Duodenal mucosa (tissue), 2 donors: ENCODE measurements around the gene AGBL1.

ENCODE experiments used
- H3K27ac ChIP-seq: one replicate; pipeline ENCODE4 v1.7.0; 2013; ENCODE audit warnings: low read depth, low read length
- H3K27me3 ChIP-seq, 2 donors: one replicate each; pipeline ENCODE4 v1.7.0; 2013; ENCODE audit warnings: low read length in 2 of 2, control low read depth in 1 of 2; ENCODE audit not compliant: insufficient read depth in 2 of 2, control insufficient read depth in 1 of 2
- H3K36me3 ChIP-seq, 2 donors: one replicate each; pipeline ENCODE4 v1.7.0; 2013; ENCODE audit warnings: low read length in 2 of 2, control low read depth in 1 of 2; ENCODE audit not compliant: insufficient read depth in 2 of 2, control insufficient read depth in 1 of 2
- H3K4me1 ChIP-seq, 2 donors: one replicate each; pipeline ENCODE4 v1.7.0; 2013; ENCODE audit warnings: low read length in 2 of 2, control low read depth in 1 of 2; ENCODE audit not compliant: insufficient read depth in 2 of 2, control insufficient read depth in 1 of 2
- H3K4me3 ChIP-seq, 2 donors: one replicate each; pipeline ENCODE4 v1.7.0; 2013; ENCODE audit warnings: low read length in 2 of 2, low read depth in 1 of 2
- H3K9ac ChIP-seq, 2 donors: one replicate each; pipeline ENCODE4 v1.7.0; 2013; ENCODE audit warnings: low read length in 2 of 2, low read depth in 1 of 2
- H3K9me3 ChIP-seq, 2 donors: one replicate each; pipeline ENCODE4 v1.7.0; 2013; ENCODE audit warnings: low read length in 2 of 2, control low read depth in 1 of 2; ENCODE audit not compliant: control insufficient read depth in 1 of 2

The AGBL1 gene

DNA sequence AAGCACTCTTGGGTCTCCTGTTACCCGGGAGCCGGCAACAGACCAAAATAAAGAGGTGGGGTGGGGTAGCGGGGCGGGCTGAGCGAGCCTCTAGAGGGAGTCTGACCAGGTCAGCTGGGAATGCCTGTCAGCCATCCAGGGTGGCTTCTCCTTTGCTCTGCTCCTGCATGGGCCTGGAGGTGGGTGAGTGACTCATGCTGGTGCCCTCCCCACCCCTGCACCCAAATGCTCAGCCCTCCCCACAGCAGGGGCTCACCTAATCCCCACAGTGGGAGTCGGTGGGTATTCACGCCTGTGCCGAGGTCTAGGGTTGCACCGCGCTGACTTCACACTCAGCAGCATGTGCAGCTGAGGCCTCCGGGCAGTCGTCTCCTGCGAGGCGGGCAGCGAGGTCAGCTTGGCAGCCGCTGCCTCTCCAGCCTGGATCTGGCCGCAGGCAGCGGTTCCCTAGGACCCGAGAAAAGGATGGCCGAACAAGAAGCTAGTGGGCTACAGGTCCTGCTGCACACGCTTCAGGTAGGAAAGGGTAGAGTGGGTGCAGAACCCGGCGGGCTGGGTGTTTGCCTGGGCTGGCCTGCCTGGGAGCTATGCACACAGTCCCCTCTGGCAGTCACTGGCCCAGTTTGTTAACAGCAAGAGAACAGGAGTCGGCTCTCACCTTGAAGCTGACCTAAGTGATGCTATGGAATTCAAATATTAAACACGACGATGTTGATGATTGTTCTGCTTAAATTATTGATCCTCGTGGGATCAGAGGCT lies at the start of gene AGBL1:
AGBL1 (plus strand) TSS at position 364 of the 759 bp plus-strand sequence.
- Histone ChIP-seq H3K4me3 (no peak within 1 kb of the TSS), H3K27me3 (no peaks in the 10 kb centered on the region), H3K36me3 (no peaks in the 10 kb centered on the region), H3K27ac (no peak within 1 kb of the TSS), H3K4me1 (no peaks in the 10 kb centered on the region), H3K9ac (no peak within 1 kb of the TSS), H3K9me3 (no peaks in the 10 kb centered on the region)

DNA sequence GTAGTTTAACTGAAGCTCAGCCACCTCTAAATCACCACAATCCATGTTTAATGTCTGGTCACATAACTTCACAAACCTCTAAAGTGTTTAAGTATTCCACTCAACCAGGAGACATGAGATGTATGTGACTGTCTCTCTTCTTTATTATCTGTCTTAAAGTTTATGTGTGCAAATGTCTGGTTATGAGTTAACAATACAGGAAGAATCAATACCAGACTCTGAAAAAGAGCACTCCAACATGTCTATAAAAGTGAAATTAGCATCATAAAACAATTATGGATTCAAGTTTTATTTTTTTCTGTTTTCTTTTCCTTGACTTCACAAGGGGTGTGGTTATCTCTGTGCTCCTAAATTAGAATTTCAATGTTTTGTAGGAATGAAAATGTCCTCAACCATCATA lies 44.8 kb upstream of the AGBL1 start:
- H3K4me1 ChIP-seq = no peaks in the 10 kb centered on the region
- no peaks in the 10 kb centered on the region for H3K9me3 ChIP-seq
- H3K4me3 ChIP-seq = no peak overlapping the region
- H3K27me3 ChIP-seq = no peaks in the 10 kb centered on the region
- no peak overlapping the region for H3K9ac ChIP-seq
- no peaks in the 10 kb centered on the region for H3K36me3 ChIP-seq
- H3K27ac ChIP-seq = no peak overlapping the region

DNA sequence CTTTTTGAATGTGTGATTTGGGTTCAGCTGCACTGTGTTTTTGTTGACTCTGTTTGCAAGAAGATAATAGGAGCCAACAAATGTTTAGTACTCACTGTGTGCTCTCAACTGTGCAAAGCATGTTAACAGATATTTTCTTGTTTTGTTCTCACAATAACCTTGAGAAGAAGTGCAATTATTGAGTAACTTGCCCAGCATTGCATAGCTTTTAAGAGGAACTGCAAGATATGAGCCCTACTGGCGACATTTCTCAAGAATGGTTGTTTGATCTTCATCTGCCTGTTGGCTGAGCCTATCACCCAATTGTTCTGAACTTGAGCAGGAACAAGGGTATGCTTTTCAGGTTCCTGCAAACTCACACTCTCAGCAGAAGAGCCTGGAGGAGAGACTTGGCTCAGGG lies 43.4 kb upstream of the AGBL1 start:
- Histone ChIP-seq H3K27ac (no peak overlapping the region), H3K4me3 (no peak overlapping the region), H3K9me3 (no peaks in the 10 kb centered on the region), H3K4me1 (no peaks in the 10 kb centered on the region), H3K36me3 (no peaks in the 10 kb centered on the region), H3K27me3 (no peaks in the 10 kb centered on the region), H3K9ac (no peak overlapping the region)

DNA sequence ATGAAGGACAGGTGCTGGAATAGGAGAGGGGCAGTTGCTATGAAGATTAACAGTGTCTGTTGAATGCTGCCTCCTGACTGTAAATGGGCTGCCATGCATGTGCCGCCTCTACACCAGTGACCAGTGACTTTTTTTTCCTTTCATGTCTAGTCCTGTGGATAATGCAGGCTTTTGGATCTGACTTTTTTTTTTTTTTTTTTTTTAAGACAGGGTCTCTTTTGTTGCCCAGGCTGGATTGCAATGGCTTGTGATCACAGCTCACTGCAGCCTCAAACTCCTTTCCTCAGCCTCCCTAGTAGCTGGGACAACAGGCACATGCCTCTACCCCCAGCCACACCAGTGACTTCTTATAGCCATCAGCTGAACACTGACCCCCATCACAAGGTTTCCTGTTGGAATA lies 41.2 kb upstream of the AGBL1 start:
- Histone ChIP-seq H3K27me3 (peaks cover 0 to 1% of the 10 kb centered on the region in 2 donors), H3K27ac (no peak overlapping the region), H3K9ac (no peak overlapping the region), H3K9me3 (no peaks in the 10 kb centered on the region), H3K4me1 (no peaks in the 10 kb centered on the region), H3K4me3 (no peak overlapping the region), H3K36me3 (no peaks in the 10 kb centered on the region)

DNA sequence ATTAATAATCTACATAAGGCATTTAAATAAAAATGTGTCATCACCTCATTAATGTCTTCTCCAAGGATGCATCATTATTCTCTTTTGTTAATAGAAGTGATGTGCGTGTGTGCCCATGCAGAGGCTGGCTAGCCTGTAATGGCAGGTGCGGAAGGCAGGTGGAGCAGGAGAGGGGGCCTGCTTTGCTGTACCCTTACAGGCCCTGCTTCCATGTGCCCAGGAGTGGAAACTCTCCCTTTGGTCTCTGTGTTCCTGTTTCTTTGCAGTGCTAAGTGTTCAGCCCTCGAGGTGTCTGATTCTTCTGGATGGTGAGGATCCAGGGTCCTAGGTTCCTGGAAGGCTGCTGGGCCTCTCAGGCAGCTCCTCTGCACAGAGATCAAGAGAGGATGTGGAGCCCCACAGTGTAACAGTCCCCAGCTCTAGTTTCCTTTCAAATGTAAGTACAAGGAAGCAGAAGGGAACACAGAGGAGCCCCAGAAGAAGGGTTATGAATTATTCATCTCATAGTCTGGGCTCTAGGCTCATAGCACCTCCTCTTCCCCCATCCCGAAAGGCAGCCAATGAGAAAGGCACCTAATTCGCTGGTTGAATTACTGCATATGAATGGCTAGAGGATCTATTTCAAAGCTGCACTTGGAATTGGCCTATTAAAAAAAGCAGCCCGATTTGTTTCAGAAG lies 39.2 kb upstream of the AGBL1 start:
- H3K36me3 ChIP-seq = no peaks in the 10 kb centered on the region
- no peaks in the 10 kb centered on the region for H3K9me3 ChIP-seq
- no peak overlapping the region for H3K9ac ChIP-seq
- peaks cover 0 to 3% of the 10 kb centered on the region in 2 donors for H3K27me3 ChIP-seq
- no peak overlapping the region for H3K4me3 ChIP-seq
- H3K4me1 ChIP-seq = no peaks in the 10 kb centered on the region
- no peak overlapping the region for H3K27ac ChIP-seq

DNA sequence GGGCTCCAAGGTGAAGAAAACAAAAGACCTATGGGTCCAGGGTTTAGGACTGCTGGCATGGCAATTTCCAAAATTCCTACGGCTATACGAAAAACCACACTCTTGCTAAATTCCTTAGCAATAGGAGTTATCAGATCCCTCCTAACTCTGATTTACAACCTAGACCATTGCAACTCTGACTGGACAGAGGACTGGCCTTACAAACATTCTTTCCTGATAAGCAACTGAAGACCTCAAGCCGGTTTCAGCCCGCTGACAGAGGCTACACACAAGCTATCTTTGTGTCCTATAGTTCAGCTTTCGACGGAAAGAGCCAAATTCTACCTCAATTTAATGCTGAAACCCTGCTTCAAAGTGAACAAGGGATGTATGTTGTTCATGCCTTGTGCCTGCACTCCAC lies 38.3 kb upstream of the AGBL1 start:
- H3K27ac ChIP-seq = no peak overlapping the region
- no peaks in the 10 kb centered on the region for H3K9me3 ChIP-seq
- peaks cover 0 to 3% of the 10 kb centered on the region in 2 donors for H3K27me3 ChIP-seq
- no peak overlapping the region for H3K4me3 ChIP-seq
- H3K36me3 ChIP-seq = no peaks in the 10 kb centered on the region
- H3K4me1 ChIP-seq = no peaks in the 10 kb centered on the region
- no peak overlapping the region for H3K9ac ChIP-seq

DNA sequence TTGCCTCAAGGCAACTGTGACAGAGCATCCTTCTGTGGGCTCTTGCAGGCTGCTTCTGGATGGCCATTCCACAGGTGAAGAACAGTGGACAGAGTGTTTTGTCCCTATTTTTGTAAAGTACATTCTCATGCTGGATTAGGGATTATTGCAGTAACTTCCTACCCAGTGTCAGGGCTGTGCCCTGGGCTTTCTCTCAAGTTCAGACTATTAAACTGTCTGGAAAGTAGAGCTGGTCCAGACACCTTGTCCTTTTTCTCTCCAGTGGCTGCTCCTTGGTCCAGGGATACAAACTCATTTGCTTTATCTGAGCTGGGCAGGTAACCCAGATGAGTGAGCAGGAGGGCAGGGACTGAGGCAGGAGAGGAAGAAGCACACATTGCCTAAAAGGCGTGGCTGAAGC lies 37.4 kb upstream of the AGBL1 start:
- no peak overlapping the region for H3K4me3 ChIP-seq

DNA sequence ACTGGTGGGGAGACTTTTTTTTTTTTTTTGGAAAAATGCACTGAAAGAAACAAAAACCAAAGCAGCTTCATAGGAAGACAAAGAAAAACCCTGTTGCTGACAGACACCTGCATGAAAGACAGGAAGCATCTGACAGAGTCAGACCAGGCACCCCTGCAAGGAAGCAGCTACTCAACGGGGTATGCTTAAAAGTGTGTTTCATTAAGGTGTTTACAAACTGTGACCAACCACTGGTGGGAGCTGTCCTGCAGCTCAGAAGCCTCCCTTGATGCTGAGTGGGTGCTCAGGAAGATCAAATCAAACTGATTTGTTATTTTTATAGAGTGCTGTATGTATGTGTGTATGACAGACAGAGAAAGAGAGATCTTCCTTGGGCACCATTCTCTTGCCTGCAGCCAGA lies 34.7 kb upstream of the AGBL1 start:
- no peaks in the 10 kb centered on the region for H3K9me3 ChIP-seq
- H3K36me3 ChIP-seq = no peaks in the 10 kb centered on the region
- no peak overlapping the region for H3K27ac ChIP-seq
- H3K4me1 ChIP-seq = no peaks in the 10 kb centered on the region
- no peak overlapping the region for H3K9ac ChIP-seq
- no peak overlapping the region for H3K4me3 ChIP-seq
- peaks cover 0 to 3% of the 10 kb centered on the region in 2 donors for H3K27me3 ChIP-seq

More for the DNA sequence above, 37.4 kb upstream of the AGBL1 start:
- peaks cover 0 to 3% of the 10 kb centered on the region in 2 donors for H3K27me3 ChIP-seq
- H3K27ac ChIP-seq = no peak overlapping the region
- H3K4me1 ChIP-seq = no peaks in the 10 kb centered on the region
- H3K9ac ChIP-seq = no peak overlapping the region
- H3K9me3 ChIP-seq = no peaks in the 10 kb centered on the region
- no peaks in the 10 kb centered on the region for H3K36me3 ChIP-seq

DNA sequence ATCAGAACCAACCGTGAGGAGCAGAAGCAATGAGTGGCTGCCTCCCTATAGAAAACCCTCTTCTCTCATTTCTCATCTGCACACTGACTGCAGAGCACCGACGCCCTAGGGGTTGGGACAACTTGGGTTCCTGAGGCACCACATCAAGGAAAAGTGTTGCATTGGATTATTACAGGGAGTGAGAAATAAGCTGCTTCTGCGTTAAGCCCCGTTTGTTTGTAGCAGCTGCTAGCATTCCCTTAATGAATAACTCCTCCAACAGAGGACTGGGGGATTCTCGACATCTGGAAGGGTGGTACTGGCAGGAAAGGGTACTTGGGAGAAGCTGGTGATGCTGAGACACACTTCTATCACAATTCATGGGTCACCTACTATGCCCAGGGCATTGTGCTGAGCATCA lies 25.3 kb upstream of the AGBL1 start:
- no peaks in the 10 kb centered on the region for H3K4me1 ChIP-seq
- no peak overlapping the region for H3K9ac ChIP-seq
- H3K36me3 ChIP-seq = no peaks in the 10 kb centered on the region
- no peak overlapping the region for H3K27ac ChIP-seq
- H3K9me3 ChIP-seq = no peaks in the 10 kb centered on the region
- H3K27me3 ChIP-seq = no peaks in the 10 kb centered on the region
- H3K4me3 ChIP-seq = no peak overlapping the region

DNA sequence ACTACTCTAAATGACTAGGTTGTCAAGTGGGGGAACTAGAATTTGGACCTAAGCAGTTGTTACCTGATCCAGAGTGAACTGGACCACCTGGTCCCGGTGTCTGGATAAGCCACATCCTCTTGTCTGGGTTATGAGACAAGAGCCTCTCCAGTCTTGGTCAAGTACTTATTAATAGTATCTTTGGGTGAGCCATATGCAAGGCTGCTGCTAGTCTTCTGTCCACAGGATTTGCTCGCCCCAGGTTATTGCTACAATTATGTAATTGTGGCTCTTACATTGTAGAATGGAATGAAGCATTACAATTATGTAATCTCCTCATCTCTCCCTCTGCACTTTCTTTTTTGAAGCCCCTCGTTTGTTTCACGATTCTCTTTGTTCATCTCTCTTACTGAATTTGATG lies 24.0 kb upstream of the AGBL1 start:
- Histone ChIP-seq H3K9ac (no peak overlapping the region), H3K4me1 (no peaks in the 10 kb centered on the region), H3K36me3 (no peaks in the 10 kb centered on the region), H3K9me3 (no peaks in the 10 kb centered on the region), H3K27me3 (no peaks in the 10 kb centered on the region), H3K27ac (no peak overlapping the region), H3K4me3 (no peak overlapping the region)
